ENCODE data around the gene COL5A1. TPM values are rescaled to one million over a fixed set of nuclear protein-coding genes. Genes with fewer than 3 reads are reported as not detected.

Gene COL5A1
- 1 to 10 TPM in 1 of 2 donors, under 1 TPM in 1; 0.69 to 3.0 TPM for total RNA-seq

GRCh38 chr9:134641173-134641989, at the start of gene COL5A1:
COL5A1 (plus strand) TSS chr9:134641803; CDS start chr9:134642188, 385 bp downstream.

GRCh38 chr9:134880484-134881312, 239.1 kb downstream of the COL5A1 start, which contains the start of gene FCN2:
FCN2 (plus strand) TSS chr9:134880810; CDS start chr9:134880822, 12 bp downstream.

Small RNA genes within 50 kb of the gene (small RNA-seq; reads per million reads assigned to genes)
- gene AL603650.1, result 0 reads per million in 2 donors
- gene MIR3689A, result 0 reads per million in 2 donors
- 0 reads per million in 2 donors for gene MIR3689B
- 0 reads per million in 2 donors for gene MIR3689C
- 0 reads per million in 2 donors for gene MIR3689D1
- 0 reads per million in 2 donors for gene MIR3689D2
- gene MIR3689E, result 0 reads per million in 2 donors
- 0 reads per million in 2 donors for gene MIR3689F

Other genes starting within 250 kb of the COL5A1 start
- gene FCN2, start 239.0 kb downstream of the COL5A1 start, total RNA-seq, result not detected

All from melanocyte of skin (primary cell).